Right lung (tissue), 5 donors: ENCODE data around the gene FAM53B. TPM values are rescaled to one million over a fixed set of nuclear protein-coding genes. Genes with fewer than 3 reads are reported as not detected.

Experiments used
- DNase-seq, 2 donors: peaks; one replicate each; pipeline ENCODE4 v3.0.0-alpha.2; 2013
- polyA plus RNA-seq, 5 donors: library from polyadenylated mRNA; unstranded; fragments of 120-200 nt; gene quantifications; one replicate each; pipeline versions ENCODE4 v1.2.1 to v1.2.3, GENCODE V29; 2013; ENCODE audit warnings: inconsistent platforms in 1 of 5, low replicate concordance in 1 of 5; ENCODE audit not compliant: insufficient read length in 5 of 5, insufficient read depth in 1 of 5

The FAM53B gene
- polyA plus RNA-seq, 5 donors, result 12.9 to 28.6 (median 19.2) TPM

DNA sequence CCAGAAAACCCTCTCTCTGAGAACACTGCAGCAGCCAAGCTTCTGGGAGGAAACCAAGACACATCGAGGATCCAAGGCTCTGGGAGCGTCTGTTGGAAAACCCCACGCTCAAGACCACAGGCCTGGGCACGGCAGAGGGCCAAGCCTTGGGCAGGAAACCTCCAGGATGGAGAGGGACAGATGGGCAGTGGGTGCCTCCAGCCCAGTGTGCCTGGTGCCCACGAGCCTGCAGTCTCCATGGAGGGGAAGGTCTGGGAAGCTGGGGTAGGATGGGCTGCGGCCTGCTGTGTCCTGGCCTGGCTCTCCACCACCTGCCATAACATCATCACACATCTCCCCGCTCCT lies 96.1 kb downstream of the FAM53B start:
- no peak for DNase-seq

DNA sequence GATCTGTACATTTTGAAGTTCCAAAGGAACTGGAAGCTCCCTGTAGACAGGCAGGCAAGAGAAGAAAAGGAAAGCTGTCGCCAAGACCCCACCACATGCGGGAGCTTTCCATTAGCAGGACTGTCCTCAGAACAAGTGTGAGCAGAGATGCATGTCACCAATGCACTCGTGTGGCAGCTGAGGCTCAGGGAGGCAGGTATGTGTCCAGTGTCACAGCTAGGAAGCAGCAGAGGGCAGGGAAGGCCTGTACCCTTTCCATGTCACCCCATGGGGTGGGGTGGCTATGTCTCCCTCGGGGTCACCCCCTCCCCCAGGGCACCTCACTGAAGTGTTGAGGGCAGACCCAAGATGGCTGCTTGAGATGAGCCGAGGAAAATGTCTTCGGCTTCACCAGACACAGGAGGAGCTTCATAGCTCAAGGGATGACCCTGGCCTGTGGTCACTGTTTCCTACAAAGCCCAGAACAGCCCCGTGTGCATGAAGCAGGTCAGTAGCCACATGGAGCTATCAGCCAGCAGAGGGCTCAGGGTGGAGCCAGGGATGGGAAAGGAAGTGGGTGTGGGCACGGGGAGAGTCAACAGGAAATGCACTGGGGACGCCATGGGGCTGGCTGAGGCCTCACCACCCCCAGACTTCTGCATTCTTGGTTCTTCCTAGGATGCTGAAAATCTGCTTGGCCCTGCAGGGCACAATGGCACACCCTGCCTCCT lies 96.6 kb downstream of the FAM53B start:
- DNase-seq, result no peak

DNA sequence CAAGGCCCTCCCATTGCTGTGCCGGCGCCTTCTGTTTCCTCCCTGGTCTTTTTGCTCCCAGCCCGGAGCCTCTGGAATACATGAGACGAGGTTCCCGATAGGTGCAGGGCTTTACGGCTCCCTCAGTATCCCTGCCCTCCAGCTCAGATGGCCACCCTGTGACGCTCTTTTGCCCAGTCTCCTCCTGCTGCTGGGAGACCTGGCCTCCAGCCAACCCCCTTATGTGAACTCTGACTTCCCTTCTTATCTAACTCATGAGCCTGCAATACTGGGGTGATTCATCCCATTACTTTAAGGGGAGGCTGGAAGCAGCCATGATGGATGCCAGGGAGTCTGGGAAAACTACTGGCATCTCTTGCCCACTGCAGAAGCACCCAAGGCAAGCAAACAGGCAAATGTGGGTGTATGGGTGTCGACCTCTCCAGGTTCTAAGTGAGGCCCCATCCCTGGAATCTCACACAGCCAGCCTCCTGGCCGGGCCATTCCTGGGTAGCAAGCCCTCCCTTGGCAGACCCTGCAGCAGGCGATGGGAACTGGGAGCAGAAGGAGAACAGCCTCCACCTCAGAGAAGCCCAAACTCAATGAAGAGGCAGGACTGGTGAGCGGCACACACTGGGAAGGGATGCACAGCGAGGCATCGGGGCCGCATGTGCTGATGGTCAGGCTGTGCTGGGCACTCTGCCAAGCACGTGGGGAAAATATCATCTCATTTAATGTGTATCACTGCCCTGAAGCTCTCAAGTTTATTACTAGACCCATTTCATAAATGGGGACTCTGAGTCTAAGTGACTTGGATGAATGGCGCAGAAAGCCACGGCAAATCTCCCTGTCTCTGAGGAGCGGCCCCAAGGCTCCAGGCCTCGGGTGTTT lies 97.5 kb downstream of the FAM53B start:
- no peak for DNase-seq

DNA sequence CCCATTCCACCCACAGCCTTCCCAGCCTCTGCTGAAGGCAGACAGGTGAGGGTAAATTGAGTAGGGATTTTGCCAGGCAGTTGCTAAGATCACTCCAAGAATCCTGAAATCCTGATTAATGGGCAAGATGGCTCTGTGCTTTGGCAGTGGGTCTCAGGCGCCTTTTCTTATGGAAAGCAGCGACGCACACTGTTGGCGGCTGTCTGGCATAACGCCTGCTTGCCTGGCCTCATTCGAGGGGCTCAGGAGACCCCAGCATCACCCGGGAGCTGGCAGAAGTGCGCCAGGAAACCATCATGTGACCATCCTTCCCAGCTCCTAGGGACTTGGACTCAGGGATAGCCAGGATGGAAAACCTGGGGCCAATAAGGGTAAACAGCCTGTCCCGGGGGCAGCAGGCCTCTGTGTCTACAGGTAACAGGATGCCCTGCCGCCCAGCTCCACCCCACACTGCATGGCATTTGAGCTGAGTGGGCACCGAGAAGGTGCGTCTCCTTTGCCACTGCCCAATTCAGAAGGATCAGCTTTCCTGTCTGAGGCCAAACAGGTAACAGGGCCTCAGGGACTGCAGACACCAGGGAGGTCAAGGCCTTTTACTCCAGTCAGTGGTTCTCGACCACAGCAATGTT lies 98.6 kb downstream of the FAM53B start:
- DNase-seq, result no peak

DNA sequence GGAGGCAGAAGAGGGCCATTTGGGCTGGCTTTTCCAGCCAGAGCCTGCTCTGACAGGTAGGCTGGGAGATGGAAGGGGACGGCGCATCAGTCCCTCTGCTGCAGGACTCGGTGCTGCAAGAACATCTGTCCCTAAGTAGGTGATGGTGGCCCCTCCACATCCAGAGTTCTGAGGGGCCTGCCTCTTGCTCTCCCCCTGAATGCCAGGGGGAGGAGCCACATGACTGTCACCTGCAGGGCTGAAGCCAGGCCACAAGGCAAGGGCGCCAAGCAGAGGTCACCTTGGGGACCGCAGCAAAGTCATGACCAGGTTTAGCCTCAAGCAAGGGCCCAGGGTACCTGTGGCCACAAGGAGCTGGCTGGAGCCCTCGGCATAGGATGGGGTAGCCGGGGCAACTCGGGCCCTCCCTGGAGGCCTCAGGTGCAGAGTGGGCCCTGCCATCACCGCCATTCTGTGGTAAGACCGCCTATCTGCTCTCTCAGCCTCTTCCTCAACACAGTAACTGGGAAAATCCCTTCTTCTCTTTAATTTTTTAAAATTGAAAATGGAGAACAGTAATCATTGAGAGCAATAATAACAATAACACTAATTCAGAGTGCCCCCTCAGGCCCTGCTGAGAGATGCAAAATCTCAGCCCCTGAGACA lies 99.3 kb downstream of the FAM53B start:
- no peak for DNase-seq

DNA sequence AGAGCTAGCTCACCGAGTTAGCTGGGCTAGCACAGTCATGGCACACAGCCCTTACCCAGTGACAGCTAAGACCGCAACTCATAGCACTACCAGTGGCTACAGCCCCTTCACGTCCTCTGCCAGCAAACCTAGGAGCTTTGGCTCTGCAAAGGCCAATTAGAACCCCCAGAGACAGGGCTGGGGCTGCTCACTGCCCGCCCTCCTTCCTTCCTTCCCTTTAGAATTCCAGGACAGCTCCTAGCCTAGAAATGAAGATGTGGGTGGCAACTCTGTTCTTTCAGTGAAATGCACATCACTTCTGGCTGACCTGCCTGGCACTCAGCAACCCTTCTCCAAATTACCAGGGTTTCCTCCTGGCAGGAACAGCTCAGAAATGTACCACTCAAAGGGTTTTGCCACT lies 99.9 kb downstream of the FAM53B start:
- no peak for DNase-seq

DNA sequence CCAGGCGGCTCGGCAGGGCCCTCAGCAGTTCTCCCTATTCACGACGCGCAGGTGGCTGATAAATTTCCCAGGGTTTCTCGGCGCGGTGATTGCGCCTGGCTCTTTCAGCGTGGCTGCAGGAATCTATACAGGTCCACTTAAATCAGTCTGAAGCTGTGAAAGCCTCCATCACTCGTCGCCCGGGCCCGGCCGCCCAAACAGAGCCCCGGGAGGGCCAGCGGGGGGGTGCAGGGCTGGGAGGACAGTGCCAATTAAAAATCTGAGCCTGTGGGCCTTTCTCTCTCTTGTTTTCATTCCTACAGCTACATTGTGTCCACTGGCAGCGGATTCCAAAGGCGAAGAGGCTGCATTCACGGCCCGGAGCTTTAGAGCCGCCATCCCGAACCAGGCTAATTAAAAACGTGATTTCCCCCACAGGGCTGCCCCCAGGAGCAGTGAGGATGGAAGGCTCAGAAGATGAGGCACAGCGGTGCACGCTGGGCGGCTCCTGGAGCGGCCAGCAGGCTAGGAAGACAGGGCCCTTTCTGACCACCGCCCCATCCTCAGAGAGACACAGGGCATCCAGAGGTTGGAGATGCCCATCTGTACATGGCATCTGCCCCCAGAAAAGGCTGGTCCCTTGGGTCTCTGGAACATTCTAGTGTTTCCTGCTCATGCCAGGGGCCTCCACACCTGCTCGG lies 100.7 kb downstream of the FAM53B start:
- DNase-seq, result no peak

DNA sequence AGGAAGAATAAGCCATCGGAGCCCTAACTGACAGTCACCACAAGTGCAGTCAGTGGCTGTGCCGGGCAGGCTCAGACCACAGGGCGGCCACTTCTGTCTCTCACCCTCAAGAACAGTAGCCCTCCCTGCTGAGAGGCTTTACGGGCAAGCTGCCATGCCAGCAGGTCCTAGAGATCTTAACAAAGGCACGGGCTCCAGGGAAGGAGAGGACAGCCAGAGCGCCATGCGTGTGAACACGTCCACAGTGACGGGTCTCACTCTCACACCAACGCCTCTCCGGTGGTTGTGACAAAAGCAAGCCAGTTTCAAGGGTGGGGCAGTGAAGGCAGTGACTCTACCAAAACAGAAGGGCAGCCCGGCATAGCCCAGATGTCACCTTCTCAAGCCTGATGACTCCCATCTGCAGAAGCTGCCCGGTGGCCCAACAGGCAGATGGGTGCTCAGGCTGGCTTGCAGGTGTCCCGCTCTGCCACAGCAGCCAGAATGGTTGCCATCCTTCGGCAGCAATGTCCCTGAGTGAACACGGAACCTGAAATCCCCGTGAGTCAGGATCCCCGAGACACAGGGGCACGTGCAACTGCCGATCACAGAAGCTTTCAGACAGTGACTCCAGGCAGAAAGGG lies 102.0 kb downstream of the FAM53B start:
- DNase-seq, result no peak

DNA sequence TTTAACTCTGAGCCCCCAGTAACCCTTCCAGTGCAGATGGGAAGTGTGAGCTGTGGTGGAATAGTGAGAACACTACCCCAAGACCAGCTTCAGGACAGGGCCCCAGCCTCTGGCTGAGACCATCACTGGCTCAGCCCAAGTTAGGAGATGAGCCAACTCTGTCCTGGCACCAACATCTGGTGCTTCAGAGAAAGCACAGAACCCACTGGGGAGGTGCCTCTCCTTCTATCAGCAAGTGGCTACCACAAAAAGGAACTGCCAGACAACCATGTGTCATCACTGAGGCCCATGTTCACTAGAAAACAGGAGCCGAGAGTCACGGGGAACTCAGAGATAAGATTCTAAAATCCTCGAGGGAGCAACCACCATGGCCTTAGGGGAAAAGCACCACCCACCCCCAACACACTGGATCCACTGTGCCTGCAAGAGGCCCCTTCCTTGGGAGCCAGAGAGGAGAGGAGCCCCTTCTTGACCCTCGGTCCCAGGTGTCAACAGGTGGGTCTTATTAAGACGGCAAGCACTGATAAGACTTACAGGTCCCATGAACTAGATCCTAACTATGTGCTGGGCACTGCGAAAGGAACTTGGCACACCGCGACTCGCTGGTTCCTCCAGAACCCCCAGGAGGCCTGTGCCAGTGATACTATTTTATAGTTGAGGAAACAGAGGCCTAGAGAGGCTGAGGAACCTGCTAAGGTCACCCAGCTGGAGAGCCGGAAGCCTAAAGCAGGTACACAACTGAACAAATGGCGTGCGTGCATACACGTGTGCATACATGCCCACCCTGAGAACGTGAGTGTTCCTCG lies 102.7 kb downstream of the FAM53B start:
- no peak for DNase-seq

DNA sequence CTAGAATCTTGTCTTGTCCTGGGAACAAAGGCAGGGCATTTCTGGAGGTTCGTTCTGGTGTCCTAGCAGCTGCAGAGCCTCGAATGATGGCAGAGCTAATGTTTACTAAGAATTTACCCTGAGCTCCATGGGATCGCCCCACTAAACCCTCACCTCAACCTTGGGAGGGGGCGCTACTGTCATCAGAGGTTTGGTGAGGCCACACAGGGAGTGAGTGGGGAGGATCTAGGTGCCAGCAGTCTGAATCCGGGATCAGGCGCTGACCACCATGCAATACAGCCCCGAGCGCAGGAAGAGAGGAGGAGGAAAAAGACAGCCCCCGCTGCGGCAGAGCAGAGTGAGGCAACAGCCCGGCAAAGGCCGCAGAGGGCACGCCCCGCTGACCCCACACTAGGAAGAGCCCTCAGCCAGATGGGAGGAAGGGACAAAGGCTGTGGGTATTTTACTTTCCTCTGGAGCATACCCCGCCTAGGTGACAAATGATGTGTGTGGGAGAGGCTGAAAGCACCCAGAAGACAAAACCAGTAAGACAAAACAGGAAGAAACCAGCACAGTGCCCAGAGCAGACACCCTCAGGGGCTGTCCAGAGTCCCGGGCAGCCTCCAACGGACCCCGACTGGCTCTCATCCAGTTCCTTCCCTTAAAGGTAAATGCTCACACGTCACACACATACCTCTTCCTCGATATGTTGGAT lies 103.5 kb downstream of the FAM53B start:
- no peak for DNase-seq

DNA sequence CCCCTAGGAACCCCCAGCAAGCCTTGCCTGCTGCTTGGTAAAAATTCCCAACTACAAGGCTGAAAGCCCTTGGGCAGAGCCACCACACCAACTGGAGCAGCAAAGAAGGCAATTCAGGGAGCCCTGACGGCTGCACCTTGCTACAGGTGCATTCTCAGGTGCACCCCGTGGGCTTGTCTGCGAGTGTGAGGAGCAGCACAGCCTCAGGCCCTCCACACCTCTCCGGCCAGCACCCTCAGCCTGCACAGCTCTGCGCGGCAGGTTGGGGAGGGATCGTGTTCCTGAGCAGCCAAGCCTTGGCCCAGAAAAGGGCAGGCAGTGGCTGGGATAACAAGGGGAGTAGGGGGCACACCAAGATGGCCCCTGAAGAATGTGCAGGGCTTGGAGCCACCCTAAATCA lies 104.1 kb downstream of the FAM53B start:
- DNase-seq, result no peak

DNA sequence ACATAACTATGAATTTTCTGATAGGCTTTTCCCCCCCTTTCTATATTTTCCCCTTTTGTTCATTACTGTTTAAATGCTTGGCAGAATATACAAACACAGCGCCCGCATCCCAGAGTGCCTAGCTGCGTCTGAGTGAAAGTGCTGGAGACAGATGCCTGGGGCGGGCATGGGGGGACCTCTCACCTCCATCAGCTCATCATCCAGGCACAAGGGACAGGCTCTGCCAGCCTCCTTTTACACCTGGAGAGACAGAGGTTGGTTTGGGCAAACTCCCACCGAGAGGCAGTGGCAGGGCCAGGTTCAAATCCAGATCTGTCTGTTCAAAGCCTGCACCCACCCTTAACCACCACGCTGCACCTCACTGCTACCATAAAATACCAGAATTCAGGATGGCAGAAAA lies 104.5 kb downstream of the FAM53B start:
- DNase-seq, result no peak

DNA sequence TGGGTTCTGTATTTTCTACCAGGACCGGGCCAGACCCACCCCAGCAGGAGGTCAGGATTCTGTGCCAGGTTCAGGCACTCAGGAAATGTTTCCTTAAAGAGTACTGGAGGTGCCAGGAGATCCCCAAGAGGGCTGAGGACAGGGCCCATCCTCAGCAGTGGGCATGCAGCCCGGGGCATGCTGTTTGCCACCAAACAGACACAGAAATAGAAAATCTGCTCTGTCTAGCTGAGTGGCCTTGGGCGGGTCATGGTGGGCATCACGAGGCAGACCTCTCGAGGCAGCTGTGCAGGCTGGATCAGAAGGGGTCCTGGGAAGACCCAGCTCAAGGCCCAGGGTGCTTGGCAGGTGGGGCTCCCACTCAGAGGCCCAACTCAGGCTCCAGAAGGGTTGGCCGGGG lies 105.0 kb downstream of the FAM53B start:
- no peak for DNase-seq

DNA sequence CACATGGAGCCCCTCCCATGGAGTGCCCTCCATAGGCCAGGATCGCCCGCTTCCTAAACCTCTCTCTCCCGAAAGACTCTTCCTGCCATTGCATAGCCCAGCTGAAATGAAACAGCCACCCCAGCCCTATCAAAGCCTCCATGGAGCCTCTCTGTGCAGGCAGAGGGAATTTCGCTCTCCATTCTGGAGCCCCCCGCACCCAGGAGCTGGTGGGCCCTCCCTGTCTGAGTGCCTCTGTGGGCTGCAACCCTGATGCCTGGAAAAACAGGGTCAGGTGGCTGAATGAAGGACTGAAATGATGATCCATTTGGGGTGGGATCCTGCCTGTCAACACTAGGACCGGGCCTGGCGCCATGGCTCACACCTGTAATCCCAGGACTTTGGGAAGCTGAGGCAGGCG lies 106.4 kb downstream of the FAM53B start:
- no peak for DNase-seq

DNA sequence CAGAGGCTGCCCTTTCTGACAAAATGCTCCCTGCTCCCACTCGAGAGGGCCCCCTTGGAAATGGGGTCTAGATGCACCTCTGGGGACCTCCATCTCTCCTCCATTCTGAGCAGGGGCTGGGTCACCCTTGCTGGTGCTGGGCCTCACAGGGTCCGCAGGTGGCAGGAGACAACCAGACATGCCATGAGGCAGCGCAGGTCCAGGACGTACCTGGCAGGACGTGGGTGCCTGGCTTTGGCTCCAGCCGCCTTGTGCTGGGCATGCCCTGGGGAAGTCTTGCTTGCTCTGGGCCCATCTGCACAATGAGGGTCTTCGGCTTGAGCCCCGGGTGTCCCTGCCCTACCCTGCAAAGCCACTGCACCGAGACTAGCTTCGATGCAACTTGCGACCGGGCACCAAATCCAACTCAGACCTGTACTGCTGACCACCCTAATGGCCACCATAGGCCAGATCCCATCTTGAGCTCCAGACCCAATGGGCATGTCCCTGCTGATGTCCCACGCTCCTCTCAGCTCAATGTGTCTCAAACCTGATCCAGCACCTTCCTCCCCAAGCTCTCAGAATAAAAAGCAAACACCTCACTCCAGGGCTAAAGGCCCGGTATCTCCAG lies 107.0 kb downstream of the FAM53B start:
- DNase-seq, result no peak

DNA sequence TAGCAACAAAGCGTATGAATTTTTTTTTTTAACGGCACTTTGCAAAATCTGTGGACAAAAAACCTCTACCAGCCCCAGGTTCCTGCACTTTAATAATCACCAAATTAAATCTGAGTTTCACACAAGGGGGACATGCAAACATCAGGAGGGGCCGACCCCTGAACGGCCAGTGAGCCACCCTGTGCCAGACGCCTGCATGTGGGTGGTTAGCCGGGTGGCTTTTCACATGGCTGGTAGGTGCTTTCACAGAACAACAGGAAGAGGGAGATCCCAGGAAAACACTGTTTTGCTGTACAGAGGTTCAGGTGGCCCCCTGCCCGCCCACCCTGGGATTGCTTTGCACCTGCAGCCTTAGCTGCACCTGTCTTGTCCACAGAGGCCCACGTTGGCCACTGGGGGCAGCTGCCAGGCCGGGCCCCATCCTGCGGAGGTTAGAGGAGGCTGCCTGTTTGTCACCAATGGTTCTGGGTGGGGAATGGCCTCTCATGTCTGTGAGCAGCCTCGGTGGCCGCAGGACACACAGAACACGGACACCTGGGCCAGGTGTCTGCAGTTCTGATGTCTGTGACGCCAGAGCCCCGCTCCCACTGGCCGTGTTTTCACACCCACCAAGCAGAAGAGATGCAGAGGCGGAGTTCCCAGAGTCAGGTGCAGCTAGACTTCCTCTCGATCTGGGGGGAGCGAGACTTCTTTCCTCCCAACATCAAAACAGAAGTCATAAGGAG lies 107.7 kb downstream of the FAM53B start:
- DNase-seq, result no peak

DNA sequence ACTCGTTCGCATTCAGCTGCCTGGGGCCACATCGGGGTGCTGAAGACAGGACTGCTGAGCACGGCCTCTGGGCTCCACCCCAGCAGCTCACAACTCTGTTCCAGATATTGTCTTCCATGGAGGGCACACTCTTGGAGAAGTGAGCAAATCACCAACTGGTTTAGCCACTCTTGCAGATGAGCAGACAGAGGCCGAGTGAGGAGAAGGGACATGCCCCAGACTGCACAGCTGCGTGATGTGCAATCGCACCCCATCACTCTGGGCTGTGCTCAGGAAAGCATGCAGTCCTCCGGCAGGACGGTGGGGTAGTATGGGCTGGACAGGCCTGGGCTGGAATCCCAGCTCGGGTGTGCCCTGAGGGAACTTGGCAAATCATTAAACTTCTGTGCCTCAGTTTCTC lies 111.6 kb downstream of the FAM53B start:
- peak; percentile 86 to 87 for DNase-seq

DNA sequence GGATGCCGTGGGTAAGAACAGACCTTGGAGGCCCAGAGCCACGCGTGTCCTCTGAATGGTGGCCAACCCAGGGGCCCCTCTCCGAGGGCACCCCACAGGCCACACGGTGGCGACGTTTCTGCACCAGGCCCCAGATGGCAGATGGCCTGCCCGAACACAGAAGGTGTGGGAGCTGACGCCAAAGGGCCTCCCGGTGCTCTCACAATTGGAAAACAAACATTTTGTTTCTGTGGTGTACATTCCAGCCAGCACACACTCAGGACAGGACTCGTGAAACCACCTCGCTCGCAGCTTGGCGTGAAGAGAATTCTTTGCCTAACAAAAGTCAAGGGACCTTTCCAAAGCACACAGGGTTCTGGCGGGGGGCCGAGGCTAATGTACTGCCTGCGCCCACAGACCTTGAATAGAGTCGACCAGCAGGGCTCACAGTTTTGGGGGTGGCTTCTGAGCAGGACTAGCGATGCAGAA lies 112.1 kb downstream of the FAM53B start:
- peak in 1 of 2 donors; percentile 45 for DNase-seq

DNA sequence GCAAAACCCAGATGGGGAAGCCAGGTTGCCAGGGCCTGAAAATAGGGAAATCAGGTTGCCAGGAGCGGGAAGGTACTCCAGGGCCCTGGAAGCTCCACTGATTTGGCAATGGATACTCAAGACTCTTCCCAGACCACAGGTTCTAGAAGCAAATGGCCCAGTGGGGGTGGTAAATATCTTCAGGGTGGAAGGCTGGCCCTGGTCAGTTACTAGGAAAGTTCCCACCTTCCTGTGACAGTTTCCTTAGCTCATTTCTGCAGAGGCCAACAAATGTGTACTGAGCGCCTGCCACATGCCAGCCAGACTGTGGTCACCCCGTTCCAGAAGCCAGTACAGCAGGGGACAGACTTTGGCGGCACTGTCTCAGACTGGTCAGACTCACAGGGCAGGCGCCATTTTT lies 113.6 kb downstream of the FAM53B start:
- no peak for DNase-seq
